ENCODE measurements around the gene IST1.
"Not testable (repeated sequence)": the region's sequence is repeated elsewhere in the genome, so short reads cannot be mapped to it uniquely, and the experiment has no call there.

IST1 gene

DNA sequence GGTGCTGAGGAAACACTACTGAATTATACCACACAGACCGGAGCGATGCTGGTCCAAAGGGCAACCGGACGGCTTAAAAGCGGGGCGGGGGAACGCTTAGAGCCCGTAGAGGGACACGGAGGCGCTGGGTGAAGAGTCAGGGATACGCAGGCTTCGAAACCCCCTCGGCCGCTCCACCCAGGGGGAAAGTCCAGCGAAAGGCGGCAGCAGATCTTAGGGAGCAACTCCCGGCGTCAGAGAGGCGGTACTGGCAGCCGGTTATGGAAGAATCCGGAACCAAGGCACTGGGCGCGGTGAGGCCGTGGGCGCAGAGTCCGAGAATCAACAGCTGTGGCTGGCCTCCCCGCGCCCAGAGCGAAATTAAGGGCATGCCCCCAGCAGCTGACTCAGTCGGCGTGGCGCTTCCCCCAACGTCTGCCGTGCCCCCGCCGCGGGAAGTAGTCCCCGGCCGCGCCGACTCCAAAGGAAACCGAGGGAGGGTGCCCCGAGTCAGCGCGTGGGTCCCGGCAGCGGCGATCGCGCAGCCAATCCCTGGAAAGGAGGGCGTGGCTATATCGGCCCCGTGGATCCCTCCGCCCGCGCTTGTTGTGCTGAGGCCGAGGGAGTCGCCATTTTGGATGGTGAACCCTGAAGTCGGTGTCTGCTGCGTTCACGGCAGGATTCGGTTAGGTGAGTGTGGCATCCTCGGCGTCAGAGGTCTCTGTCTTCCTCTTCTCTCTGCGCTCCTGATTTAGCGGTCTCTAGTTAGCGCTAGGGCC is at the start of gene IST1:
Gene IST1, plus strand, starts transcription at position 611 of the 758 bp plus-strand sequence. CDS start 20,110 bp downstream, outside the sequence.
- peak; percentile 99 for DNase-seq

DNA sequence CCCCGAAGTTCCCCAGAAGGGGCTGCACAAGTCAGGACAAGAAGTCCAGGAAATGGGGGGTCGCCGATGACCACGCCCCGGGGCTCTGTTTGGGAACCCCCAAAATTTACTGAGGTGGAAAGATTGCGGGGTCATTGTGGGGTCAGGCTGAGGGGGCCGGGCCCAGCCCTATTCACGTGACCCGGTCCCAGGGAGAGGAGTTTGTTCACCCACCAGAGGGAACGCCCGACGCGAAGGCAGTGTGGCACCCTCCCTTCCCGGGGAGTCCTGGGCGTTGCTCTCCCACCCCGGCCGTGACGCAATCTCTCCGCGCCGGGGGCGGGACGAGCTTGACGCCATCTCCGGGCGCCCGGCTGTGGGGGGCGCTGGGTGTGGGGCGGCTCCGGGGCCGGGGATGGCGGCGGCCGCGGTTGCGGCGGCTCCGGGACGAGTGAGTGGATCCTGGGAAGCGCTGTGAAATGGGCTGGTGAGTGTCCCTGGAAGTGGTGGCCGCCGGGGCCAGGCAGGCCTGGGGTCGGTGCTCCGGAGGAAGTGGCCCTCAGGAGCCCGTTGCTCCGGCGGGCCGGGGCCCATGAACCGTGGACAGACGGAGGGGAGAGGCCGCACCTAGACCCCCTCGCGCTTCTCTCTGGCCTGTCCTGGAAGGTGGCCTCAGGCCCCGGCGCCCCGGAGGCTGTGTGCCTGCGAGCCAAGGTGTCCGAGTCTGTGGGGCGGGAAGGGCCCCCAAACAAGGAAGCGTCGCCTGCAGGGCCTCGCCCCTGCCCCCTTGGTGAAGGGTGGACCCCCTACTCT is 49.5 kb upstream of the IST1 start, which contains the start of gene ATXN1L:
Gene ATXN1L, plus strand, starts transcription at position 338 of the 792 bp plus-strand sequence. CDS start 3,765 bp downstream, outside the sequence.
- peak; percentile 95 for DNase-seq

DNA sequence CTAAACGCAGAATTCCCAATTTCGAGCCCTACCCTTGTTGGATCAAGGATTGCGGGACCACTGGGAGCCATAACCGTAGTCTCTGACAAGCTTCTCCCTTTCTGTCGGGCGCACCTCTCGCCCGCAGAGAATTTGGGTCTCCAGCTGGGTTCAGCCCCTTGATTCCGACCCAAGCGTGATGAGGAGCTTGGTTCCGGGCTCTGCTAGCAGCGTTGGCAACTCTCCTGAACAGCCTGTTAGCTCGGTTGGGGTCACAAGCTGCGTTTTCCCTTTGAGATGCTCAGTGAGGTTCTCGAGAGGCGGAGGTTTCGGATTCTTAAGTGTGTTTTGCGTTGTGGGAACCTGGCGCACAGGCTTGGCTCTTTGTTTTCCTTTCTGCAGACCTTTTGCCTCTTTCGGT is 48.9 kb upstream of the IST1 start:
- DNase-seq, result peak; percentile 27

DNA sequence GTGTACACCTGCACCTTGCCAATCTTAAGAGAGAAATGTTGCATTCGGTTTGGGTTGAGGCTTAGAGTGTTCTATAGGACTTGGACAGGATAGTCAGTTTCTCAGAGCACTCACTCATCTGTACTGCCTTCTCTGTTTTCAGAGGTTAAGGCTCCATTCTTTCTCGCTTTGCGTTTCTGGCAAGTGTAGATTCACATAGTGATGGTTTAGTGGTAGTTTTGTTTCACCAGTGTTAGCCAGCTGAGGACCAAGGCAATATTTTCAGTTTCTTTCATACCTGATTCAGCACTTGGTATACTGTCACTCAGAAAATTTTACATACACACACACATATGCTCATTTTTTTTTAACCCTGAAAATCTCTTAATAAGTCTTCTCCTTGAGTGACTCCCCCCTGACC is 48.2 kb upstream of the IST1 start:
- no peak for DNase-seq

DNA sequence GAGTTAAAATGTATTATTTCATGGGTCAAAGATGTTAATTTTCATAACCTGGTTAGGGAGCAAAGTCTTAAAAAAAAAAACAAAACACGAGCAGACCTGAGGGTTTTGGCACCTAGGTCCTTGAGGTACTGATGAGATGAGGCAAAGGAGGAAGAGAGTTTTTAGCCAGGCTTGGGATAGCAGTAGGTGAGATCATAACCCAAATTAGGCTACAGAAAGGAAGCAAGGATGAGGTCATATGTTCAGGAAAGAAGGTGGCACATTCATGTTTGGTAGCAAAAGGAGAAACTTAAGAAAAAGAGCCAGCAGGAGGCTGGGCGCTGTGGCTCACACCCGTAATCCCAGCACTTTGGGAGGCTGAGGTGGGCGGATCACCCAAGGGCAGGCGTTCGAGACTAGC is 46.7 kb upstream of the IST1 start:
- DNase-seq, result no peak

DNA sequence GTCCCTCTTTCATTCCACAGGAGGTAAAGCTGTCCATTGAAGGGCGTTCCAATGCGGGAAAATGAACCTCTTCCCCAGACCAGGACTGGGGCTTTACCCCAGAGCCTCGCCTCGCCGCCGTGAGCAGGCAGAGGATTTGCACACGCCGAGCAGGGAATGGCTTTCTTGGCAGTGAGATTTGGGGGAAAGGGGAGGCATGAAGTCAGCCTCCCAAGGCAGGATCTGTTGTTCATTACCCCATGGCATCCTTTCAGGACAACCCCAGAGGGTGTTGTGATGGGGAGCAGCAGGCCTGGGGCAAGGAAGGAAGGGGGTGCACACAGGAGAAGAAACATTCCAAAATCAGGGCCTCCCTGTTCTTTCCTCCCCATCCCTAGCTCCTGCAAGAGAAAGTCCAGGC is 43.6 kb upstream of the IST1 start:
- no peak for DNase-seq

DNA sequence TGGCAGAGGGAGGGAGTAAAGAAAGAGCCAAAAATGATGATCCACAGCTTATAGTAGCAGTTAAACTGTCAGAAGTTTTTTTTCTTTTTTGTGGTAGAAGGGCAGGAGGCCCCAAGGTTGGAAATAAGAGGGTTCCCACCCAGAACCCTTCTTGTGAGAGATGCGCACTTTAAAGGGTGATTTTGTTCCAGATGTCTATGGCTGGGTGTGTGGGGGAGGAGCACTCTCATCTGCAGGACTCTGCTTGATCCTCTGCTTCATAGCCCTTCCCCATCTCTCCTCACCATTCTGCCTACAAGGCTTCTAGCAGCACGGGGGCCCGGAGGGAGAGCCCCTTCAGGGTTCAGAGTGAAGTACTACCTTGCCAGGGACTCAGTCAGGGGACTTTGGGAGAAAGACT is 43.2 kb upstream of the IST1 start:
- DNase-seq, result no peak

DNA sequence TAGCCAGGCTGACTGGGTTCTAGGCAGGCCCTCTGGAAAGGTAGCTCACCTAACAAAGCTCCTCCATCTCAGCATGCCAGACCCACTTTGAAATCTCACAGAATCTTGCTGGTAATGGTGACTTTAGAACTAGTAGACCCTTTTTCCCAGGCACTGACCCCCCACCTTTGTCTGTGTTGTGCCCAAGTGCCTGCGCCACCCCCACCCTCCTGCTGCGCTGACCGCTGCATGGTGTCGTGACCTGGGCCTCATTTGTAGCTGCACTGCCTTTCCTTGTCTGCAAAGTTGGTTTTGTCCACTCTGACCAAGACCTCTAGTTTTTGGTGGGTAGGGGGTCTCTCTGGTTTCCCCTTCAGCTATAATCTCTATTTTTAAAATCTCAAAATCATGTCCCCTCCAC is 42.8 kb upstream of the IST1 start:
- no peak for DNase-seq

DNA sequence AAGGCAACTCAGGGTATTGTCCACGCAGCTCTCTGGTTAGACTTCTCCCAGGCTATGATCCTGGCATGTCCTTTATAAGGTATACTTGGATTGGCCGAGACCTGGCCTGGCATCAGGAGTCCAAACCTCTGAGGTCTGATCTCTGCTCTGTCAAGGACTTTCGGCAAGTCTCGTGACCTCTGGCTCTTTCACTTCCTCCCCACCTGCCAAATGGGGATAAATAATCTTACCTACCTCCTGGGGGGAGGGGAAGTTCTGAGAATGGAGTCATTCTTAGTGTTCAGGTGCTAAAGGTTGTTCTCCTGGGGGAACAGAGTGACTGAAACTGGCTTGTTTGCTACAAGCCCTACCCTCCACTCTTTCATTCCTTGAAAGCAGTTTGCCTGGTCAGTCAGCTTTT is 41.9 kb upstream of the IST1 start:
- DNase-seq, result no peak

DNA sequence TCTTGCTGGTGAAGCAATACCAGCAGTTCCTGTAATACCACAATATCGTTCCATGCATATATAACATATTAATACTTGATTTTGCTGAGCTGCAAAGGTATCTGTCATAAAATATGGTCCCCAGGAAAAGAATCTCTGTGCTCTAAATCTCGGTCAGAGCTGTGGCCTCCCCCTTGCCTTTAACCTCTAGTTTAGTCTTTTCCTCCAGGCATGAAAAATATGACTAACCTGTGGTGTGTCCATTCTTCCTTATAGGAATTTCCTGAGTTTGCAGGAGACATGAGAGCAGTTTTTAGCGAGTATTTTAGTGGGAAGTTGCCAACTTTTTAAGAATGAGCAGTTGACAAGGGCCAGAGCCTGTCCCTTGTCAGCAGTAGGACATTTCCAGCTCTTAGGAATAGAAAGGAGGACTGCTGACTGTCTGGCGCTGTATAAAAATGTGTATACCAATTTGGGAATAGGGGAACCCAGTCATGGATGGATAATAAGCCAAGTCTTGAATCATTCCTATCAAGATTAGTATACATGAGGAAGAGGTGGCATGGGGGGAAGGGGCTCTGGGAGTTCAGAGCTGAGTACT is 40.9 kb upstream of the IST1 start:
- DNase-seq, result no peak

DNA sequence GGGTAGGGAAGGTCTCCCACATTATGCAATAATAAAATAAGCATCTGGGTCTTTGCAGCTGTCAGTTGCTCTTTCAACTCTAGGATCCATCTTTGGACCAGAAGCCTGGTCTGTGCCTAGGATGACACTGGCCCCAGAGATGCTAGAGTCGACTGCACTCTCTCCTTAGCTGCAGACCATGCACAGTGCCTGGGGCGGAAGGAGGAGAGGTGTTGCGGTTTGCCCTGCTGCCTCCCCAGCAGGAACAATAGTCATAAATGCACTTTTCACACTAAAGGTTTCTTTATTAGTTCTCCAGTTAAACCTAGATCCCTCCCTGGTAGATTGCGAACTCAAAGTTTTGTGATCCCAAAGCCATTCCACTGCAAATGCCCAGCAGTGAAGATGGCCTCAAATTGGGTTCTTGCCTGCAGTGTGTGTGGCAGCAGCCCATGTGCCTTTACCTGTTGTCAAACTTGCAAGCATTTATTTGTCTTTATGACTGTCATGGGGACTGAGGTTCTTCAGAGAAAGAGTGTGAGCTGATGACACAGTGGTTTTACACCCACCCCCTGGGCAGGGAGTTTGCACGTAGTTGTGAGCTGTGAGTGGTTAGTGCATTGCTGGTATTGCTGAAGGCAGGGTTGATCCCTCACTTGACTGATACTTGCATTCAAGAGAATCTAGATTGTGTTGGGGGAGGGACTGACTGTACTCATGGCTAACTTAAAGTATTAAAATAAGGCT is 39.2 kb upstream of the IST1 start:
- peak; percentile 48 for DNase-seq

DNA sequence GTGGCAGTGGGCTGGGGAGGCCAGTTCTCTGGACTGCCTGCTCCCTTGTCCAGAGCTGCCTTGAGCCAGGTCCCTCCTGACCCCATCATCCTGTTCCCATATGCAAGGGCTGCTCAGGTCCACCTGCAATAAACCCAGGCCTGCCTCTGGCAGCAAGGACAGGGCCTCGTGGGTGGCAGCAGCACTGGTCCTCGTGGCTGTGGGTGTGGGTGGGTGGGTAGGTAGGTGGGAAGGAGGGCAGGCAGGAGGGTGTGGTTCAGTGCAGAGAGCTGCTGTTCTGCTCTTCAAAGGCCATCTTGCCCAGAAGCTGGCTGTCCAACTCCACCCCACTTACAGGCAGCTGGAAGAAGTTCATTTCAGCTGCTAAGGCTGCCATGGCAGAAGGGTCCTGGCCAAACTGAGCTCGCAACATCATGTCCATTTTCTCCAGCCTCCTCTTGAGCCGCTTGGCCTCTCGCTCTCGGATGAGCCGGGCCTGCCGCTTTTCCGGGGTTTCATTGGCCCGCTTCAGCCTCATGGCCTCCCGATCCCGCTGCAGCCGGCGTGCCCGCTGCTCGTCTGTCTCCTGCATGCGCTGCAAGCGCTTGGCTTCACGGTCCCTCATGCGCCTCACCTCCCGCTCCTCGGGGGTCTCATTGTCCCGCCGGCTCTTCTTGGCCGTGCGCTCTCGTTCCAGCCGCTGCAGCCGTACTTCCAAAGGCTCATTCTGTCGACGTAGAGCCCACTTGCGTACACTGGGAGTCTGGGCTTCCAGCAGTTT is 35.4 kb upstream of the IST1 start:
- no peak for DNase-seq

DNA sequence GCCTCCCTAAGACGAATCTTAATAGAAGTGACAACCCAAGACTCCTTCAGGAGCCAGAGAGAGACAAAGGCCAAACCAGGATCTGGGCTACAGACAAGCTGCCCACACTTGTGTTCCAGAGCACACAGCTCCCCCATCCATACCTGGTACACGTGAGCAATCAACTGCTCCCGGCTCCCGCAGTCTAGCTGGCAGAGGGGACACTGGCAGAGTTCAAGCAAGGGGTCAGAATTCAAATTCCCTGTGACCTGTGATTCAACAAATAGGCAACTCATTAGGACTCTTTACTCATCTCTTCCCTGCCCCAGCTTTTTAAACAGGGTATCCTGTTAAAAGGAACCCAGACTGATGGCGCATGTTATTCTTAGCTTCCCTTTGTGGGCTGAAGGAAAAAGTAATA is 31.3 kb upstream of the IST1 start:
- no peak for DNase-seq

DNA sequence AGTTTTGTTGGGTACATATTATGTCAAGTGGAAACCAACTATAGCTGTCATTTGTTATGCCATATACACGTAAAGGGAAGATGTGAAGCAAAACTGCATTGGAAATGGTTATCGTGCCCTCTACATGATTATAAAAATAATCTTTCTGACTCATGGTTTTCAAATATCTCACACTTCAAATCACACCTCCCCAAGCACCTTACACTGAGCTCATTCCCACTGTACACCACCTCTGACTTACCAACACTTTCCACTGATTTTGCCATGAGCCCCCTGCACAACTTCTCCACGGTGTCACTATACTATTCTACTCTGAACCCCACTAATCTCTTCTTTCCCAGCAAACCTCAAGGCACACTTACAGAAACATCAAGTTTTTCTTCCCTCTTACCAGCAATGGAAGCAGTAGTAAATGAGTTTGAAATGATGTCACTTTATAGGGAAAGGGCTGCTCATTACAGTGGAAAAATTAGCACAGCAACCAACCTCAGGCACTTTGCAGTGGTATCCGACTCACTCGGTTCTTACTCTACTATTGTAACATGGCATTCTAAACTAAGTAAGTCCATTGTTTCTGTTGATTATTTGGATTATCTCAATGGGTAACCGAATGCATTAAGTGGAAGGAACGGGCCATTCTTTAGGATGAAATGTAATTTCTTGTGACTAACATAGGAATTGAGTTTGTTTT is 30.0 kb upstream of the IST1 start:
- no peak for DNase-seq

DNA sequence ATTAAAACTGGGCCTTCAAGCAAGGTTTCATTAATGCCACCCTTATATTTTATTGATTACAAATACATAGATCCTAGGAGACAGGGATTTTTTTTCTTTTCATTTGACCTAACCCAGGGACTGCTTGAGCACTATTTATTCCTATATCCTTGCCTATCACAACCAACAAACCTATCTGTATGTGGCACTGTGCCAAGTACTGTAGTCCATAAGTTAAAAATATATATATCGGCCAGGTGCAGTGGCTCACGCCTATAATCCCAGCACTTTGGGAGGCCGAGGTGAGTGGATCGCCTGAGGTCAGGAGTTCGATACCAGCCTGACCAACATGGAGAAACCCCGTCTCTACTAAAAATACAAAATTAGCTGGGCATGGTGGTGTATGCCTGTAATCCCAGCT is 28.2 kb upstream of the IST1 start:
- not testable (repeated sequence) for DNase-seq

DNA sequence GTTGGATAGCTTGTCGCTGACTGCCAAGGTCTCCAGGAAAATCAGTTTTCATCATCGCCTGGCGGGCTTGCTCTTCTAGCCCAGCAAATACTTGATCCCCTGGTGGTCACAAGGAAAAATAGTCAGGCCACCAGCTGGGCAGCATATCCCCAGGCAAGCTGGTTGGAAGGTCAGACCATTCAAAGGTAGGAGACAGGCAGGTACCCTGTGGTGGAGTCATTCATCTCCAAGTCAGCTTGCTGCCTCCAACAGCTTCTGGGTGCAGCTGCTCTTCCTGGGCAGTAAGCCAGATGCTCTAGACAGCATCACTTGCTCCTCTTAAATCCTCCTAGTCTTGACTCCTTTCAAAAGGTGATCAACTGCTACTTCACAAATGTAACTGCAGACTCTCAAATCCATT is 27.4 kb upstream of the IST1 start:
- no peak for DNase-seq

DNA sequence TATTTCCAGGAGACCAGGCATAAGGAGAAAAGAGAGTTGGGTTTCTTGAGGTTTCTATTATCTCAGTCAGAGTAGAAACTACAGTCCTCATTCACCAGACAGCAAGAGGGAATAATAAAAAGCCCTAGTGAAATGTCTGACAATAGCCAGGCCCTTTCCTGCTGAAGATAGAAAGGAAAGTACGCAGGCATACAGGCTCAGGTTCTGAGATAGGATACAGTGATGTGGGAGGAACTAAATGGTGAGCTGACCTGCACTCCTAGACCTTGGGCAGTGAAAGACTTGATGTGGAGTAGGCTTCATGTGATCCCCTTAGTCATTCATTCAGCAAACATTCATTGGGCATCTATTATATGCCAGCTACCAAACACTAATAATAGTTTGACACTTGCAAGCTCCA is 26.2 kb upstream of the IST1 start:
- no peak for DNase-seq

DNA sequence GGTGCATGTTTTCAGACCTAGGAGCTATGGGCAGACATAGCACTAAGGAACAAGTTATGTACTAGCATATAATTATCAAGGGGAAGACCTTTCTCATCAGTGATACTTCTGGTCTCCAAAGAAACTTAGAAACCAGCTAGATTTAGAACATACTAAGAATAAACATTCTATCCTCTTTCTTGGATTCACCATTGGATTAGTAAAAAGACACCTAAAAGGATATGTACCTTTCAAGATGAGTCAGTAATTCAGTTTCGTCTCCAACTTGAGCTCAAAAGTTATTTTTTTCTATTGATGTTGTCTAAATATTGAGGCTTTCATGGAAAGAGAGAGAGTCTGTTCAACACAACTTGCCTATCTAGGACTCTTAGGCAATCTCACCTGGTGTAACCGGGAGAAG is 24.5 kb upstream of the IST1 start:
- no peak for DNase-seq

DNA sequence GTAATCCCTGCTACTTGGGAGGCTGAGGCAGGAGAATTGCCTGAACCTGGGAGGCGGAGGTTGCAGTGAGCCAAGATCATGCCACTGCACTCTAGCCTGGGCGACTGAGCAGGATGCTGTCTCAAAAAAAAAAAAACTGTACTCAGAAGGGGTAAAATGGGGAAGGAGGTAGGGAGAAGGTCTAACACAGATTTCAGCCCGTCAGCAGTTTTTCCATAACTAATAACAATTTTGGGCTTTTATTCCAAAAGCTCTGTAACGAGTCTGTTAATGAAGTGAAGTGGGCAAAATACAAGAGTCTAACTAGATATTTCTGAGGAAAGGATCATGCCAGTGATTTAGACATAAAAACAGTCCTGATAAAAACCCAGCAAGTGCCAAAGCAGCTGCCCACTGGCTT is 22.1 kb upstream of the IST1 start:
- DNase-seq, result no peak

DNA sequence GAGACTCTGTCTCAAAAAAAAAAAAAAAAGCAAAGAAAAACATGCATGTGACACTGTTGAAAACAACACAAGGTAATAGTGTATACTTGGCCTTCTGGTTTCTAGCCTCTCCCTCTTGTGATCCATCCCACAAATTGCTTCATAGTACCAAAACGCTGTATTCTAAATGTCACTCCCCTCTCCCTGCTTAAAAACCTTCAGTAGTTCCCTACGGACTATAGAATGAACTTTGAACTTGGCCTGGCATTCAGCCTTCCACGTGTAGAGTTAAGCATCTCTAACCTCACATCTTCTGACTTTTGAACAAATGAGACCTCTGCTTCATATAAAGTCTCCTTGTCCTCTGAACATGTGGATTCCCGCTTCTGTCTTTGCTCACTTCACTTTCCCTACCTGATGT is 16.4 kb upstream of the IST1 start:
- no peak for DNase-seq

DNA sequence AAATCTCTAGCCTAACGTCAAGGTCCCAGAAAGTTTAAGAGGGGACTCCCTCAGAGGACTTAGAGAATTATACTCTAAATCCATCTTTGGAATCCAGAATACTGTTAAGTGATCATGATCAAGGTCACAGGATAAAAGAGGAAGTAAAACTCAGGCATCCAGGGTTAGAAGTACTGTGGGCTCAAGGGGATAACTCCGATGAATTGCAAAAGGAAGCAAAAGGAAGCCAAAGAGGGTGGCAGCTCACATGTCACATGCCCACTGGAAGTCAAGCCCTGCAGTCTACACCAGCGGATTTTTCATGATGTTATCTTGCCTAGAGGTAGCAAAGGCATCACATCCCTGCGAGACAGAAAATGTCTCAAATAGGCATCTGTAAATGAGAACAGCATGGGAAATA is 15.2 kb upstream of the IST1 start:
- no peak for DNase-seq

Measured in CD4-positive, alpha-beta T cell treated with Interleukin-21 for 1 hour (primary cell).